IPS DF 4.7 (cell line): ENCODE measurements around the gene GGA1.

Source experiments
- DNase-seq: peaks from one replicate; pipeline ENCODE4 v3.0.0-alpha.2; 2013; ENCODE audit warnings: low spot score; ENCODE audit errors: extremely low read depth

GGA1 gene

GRCh38 chr22:37674248-37674647, 65.6 kb downstream of the GGA1 start:
- DNase-seq: no peak

GRCh38 chr22:37674951-37675929, 66.6 kb downstream of the GGA1 start, which contains the start of gene LGALS1:
Gene LGALS1 (plus strand): TSS chr22:37675636. CDS start chr22:37675703, 67 bp downstream.
- DNase-seq: no peak

- no peak for DNase-seq
Observed at GRCh38 chr22:37675930-37676735, 67.5 kb downstream of the GGA1 start.

- no peak for DNase-seq
Observed at GRCh38 chr22:37676736-37677492, 68.3 kb downstream of the GGA1 start.

- DNase-seq: no peak
Observed at GRCh38 chr22:37677493-37677974, 68.9 kb downstream of the GGA1 start.

- no peak for DNase-seq
Observed at GRCh38 chr22:37678372-37678771, 69.7 kb downstream of the GGA1 start.

- DNase-seq: no peak
Observed at GRCh38 chr22:37679670-37680069, 71.0 kb downstream of the GGA1 start.

GRCh38 chr22:37680191-37680851, 71.7 kb downstream of the GGA1 start:
- no peak for DNase-seq

- DNase-seq: no peak
Observed at GRCh38 chr22:37681001-37681424, 72.4 kb downstream of the GGA1 start.

- no peak for DNase-seq
Observed at GRCh38 chr22:37681556-37682049, 73.0 kb downstream of the GGA1 start.
